AG09309 (cell line): ENCODE results near the gene PLD3.

ENCODE experiments used
- DNase-seq: peaks from one replicate; pipeline ENCODE4 v3.0.0-alpha.2; 2010; ENCODE audit warnings: low read depth
- H3K4me3 ChIP-seq: 2 replicates; pipeline ENCODE4 v1.5.1; 2011; ENCODE audit warnings: mild to moderate bottlenecking, low read depth, low read length, moderate library complexity; ENCODE audit not compliant: control insufficient read depth
- CTCF ChIP-seq: IDR thresholded peaks from 2 replicates; pipeline ENCODE4 v1.5.1; 2011; ENCODE audit warnings: mild to moderate bottlenecking, low read depth, low read length, inconsistent platforms; ENCODE audit not compliant: insufficient read depth, control insufficient read depth; ENCODE audit errors: missing control alignments

Gene PLD3

DNA sequence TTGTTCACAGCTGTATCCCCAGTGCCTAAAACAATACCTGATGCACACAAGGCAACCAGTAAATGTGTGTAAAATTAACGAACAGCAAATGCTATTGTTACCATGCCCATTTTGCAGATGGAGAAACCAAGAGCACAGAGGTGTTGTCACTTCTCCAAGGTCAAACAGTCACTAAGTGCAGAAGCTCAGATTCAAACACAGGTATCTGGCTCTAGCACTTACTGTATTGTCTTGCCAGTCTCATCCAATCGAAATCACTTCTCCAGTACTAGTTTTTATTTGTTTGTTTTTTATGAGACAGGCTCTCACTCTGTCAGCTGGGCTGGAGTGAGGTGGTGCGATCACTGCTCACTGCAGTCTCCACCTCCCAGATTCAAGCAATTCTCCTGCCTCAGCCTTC lies 13.7 kb downstream of the PLD3 start:
- no peak overlapping the region for H3K4me3 ChIP-seq
- no peak for DNase-seq
- TF ChIP-seq CTCF: no peak

DNA sequence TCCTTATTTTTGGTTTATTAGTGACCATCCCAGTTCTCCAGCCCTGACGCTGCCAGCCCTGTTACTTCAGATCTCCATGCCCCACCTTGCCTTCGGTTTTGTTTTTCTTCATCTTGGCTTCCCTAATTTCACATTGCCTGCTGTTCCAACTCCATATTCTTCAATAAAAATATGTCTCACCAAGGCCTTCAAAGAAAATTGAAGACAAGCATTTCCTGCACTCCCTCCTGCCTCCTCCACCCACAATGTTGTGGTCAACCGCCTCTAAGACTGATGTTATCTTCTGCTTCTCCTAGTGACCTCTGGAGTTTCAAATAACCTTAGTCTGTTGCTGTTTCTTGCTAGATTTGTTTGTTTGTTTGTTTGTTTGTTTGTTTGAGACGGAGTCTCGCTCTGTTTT lies 14.6 kb downstream of the PLD3 start:
- DNase-seq: no peak

DNA sequence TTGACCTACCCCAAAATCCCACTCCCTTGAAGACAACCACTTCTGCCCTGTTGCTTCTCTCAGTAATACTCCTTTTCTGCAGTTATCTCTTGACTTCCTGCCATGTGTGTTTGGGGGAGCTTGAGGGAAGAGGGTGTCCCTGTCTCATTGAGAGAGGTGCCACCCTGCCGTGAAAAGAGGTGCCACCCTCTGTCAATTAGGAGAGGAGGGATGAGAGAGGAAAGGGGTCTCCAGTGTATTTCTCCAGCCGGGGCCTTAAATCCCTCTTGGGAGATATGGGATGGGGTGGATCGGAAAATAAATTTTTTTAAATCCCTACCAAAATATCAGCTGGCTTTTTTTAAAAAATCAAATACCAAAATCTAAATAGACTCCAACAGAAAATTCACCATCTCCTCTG lies 16.5 kb downstream of the PLD3 start:
- no peak for DNase-seq
- no peak for TF ChIP-seq CTCF
- H3K4me3 ChIP-seq: no peak overlapping the region

More for the DNA sequence above, 14.6 kb downstream of the PLD3 start:
- no peak for TF ChIP-seq CTCF
- no peak overlapping the region for H3K4me3 ChIP-seq

- no peak for DNase-seq
- TF ChIP-seq CTCF: no peak
- no peak overlapping the region for H3K4me3 ChIP-seq
Observed at GRCh38 chr19:40365613-40366401, 17.3 kb downstream of the PLD3 start.

DNA sequence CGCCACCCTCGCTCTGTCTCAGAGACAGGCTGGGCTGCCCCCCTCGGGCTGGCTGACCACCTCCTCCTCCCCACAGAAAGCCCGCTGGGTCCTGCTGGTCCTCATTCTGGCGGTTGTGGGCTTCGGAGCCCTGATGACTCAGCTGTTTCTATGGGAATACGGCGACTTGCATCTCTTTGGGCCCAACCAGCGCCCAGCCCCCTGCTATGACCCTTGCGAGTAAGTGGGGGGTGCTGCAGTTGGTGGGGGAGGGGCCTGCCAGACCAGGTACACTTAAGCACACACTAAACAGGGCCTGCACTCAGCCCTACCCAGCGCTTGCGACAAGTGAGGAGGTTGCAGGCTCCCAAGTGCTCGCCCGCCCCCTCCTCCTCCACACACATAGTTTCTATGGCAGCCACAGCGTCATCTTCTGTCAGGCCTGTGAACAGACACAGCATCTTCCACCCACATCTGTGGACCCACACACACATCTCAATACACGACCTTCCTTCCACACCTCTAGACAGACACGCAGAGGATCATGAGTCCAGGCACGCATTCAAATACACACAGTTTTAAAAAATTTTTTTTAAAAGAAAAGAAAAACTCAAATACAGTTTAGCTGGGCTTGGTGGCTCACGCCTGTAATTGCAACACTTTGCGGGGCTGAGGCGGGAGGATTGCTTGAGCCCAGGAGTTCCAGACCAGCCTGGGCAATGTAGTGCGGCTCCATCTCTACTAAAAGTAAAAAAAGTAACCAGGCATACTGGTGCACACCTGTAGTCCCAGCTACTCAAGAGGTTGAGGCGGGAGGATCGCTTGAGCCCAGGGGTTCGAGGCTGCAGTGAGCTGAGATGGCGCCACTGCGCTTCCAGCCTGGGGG lies 18.4 kb downstream of the PLD3 start:
- H3K4me3 ChIP-seq: no peak overlapping the region
- no peak for TF ChIP-seq CTCF
- no peak for DNase-seq

DNA sequence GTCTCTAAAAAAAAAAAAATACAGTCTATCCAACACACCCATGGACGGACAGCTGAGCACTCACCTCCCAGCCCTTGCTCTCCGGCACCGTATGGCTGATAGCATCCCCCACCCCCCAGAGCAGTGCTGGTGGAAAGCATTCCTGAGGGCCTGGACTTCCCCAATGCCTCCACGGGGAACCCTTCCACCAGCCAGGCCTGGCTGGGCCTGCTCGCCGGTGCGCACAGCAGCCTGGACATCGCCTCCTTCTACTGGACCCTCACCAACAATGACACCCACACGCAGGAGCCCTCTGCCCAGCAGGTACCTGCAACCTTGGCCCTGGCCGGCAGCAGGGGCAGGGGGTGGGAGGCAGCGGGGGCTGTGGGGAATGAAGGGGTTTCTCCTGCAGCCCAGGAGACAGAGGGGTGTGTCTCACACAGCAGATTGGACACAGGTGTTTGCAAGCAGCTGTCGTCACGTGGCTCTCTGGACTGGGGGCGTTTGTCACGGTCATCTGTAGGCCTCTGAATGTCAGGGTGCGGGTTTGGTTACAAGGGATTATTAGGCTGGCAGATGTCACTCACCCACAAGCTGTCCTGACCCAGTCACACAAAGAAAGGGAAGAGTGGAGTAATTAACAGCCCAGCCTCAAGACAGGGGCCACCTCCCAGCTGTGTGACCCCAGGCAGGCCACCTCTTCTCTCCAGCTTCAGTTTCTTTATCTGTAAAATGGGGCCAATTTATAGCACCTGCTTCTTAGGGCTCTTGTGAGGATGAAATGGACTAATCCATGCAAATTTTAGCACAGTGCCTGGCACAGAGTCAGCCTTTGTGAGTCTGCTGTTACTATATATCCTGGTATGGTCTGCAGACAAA lies 19.3 kb downstream of the PLD3 start:
- H3K4me3 ChIP-seq: no peak overlapping the region
- no peak for TF ChIP-seq CTCF
- no peak for DNase-seq
